BE2C (cell line): ENCODE data around the gene ISG20L2.

Experiments
- DNase-seq: peaks from one replicate; pipeline ENCODE4 v3.0.0-alpha.2; 2020
- H3K27me3 ChIP-seq: fragments of 250-450 bp; sonication (Bioruptor Pico); 2 replicates; pipeline ENCODE4 v1.5.1; 2020; ENCODE audit warnings: mild to moderate bottlenecking
- H3K36me3 ChIP-seq: fragments of 250-450 bp; sonication (Bioruptor Pico); 2 replicates; pipeline ENCODE4 v1.5.1; 2020; ENCODE audit warnings: mild to moderate bottlenecking
- H3K4me1 ChIP-seq: fragments of 250-450 bp; sonication (Bioruptor Pico); 2 replicates; pipeline ENCODE4 v1.5.1; 2020
- H3K4me3 ChIP-seq: 2 replicates; pipeline ENCODE4 v1.5.1; 2011; ENCODE audit warnings: low read depth, low read length
- H3K9me3 ChIP-seq: fragments of 250-450 bp; sonication (Bioruptor Pico); 2 replicates; pipeline ENCODE4 v1.5.1; 2020
- TF ChIP-seq, protein P1 (sequence below): IDR thresholded peaks from 2 replicates; pipeline ENCODE4 v1.5.1; 2012; ENCODE audit warnings: mild to moderate bottlenecking, low read depth, low read length

Gene ISG20L2

DNA sequence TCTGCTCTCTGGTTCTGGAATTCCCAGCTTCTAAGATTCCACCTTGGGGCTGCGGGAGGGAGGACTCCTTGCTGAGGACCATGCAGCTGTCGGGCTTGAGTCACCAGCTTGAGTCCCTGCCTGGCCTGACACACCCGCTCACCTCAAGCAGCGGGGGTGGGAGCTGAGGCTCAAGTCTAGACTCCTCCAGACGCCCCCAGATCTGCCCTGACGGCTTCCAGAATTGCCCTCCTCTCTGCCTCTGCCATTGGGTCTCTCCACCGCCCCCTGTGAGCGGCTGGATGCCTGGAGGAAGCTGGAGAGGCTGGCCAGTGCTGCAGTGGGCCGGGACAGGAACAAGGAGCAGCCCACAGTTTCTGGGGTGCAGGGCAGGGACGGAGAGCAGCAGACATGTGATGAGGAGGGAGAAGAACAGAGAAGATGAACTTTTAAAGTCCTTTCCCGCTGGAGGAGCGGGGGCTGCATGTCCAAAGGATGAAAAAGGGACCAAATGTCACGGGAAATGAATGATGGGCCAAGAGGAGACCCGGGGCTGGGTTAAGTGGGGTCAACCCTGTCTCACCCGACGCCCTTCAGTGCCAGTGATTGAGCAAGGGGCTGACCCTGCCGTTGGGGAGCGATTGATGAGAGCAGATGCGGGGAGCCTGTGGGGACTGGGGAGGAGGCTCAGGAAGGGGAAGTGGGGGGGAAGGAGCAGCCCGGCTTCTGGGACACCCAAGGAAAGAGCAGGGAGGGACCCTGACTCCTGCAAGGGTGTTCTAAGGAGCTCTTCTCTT is 36.7 kb downstream of the ISG20L2 start:
- H3K27me3 ChIP-seq, result no peaks in the 10 kb centered on the region
- H3K9me3 ChIP-seq, result no peaks in the 10 kb centered on the region
- peak; percentile 49 for DNase-seq
- H3K4me3 ChIP-seq, result no peak overlapping the region
- no peaks in the 10 kb centered on the region for H3K36me3 ChIP-seq
- H3K4me1 ChIP-seq, result peaks cover 39% of the 10 kb centered on the region
- TF ChIP-seq, protein P1, sequence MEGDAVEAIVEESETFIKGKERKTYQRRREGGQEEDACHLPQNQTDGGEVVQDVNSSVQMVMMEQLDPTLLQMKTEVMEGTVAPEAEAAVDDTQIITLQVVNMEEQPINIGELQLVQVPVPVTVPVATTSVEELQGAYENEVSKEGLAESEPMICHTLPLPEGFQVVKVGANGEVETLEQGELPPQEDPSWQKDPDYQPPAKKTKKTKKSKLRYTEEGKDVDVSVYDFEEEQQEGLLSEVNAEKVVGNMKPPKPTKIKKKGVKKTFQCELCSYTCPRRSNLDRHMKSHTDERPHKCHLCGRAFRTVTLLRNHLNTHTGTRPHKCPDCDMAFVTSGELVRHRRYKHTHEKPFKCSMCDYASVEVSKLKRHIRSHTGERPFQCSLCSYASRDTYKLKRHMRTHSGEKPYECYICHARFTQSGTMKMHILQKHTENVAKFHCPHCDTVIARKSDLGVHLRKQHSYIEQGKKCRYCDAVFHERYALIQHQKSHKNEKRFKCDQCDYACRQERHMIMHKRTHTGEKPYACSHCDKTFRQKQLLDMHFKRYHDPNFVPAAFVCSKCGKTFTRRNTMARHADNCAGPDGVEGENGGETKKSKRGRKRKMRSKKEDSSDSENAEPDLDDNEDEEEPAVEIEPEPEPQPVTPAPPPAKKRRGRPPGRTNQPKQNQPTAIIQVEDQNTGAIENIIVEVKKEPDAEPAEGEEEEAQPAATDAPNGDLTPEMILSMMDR, result peak; percentile 19; the same call in 1 of the 2 replicates

DNA sequence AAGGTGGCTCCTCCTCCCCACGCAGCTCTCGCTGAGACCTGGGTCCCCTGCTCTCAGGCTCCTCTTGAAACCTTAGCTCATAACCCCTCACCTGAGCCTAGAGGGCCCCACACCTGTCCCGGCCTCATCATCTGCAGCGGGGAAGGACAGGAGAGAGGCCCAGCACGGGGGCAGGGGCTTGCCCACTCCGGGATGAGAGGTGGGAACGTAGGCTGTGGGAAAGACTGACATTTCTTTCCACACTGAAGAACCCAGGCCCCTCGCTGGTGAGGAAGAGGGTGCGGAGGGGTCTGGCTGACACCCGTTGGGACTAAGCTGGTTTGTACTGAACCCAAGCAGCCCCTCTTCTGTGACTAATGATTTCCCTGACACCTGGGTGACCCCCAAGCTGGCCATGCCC is 37.4 kb downstream of the ISG20L2 start:
- DNase-seq, result no peak
- Histone ChIP-seq H3K4me3 (no peak overlapping the region), H3K4me1 (peaks cover 36% of the 10 kb centered on the region), H3K27me3 (no peaks in the 10 kb centered on the region), H3K36me3 (no peaks in the 10 kb centered on the region), H3K9me3 (no peaks in the 10 kb centered on the region)
- TF ChIP-seq, protein P1, result no peak

DNA sequence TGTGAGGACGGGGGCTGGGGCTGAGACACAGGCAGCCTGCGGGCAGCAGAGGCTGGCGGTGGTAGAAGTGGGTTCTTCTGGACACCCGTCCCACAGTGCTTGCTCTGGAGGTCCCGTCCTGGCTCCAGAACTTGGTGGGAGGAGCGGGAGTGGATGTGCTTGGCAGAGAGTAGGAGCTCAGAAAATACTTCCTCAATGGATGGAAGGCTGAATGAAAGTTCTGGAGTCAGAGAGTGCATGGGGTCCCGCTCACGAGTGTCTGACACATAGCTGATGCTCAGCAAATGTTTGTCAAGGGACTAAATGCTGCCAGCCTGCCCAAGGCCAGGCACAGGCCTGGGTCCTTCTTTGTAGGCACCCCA is 37.9 kb downstream of the ISG20L2 start:
- peaks cover 36% of the 10 kb centered on the region for H3K4me1 ChIP-seq
- TF ChIP-seq, protein P1, result no peak
- no peaks in the 10 kb centered on the region for H3K9me3 ChIP-seq
- DNase-seq, result no peak
- no peak overlapping the region for H3K4me3 ChIP-seq
- no peaks in the 10 kb centered on the region for H3K36me3 ChIP-seq
- H3K27me3 ChIP-seq, result no peaks in the 10 kb centered on the region

DNA sequence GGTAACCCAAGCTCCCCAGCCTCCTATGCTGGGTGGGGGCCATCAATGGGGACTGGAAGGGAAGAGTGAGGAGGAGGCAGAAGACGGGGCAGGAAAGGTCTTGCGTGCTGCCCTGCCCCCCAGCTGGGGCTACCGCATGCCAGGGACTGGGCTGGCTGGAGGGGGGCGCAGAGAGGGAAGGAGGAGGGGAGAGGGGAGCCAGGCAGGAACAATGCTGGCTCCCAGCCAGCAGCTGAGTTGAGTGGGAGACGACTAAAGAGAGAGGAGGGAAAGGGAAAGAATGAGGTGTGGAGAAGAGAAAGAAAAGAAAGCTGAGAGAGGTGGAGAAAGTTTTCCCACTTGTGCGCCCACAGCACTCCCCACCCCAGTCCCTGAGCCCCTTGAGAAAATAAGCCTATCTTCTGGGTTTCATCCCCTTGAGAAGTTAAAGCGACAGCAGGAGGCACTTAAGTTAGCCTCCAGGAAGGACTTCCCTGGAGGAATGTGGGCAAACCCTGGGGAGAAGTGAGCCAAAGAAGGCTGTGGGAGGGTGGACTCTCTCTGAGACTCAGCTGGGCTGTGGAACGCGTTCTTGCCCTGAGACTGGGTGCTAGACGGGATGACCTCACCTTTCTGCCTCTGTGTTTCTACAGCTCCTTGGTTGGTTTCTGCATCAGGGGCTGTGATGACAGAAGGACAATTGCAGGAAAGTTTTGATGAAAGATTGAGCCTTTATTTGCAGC is 38.5 kb downstream of the ISG20L2 start:
- H3K4me1 ChIP-seq, result peaks cover 36% of the 10 kb centered on the region
- TF ChIP-seq, protein P1, result no peak

DNA sequence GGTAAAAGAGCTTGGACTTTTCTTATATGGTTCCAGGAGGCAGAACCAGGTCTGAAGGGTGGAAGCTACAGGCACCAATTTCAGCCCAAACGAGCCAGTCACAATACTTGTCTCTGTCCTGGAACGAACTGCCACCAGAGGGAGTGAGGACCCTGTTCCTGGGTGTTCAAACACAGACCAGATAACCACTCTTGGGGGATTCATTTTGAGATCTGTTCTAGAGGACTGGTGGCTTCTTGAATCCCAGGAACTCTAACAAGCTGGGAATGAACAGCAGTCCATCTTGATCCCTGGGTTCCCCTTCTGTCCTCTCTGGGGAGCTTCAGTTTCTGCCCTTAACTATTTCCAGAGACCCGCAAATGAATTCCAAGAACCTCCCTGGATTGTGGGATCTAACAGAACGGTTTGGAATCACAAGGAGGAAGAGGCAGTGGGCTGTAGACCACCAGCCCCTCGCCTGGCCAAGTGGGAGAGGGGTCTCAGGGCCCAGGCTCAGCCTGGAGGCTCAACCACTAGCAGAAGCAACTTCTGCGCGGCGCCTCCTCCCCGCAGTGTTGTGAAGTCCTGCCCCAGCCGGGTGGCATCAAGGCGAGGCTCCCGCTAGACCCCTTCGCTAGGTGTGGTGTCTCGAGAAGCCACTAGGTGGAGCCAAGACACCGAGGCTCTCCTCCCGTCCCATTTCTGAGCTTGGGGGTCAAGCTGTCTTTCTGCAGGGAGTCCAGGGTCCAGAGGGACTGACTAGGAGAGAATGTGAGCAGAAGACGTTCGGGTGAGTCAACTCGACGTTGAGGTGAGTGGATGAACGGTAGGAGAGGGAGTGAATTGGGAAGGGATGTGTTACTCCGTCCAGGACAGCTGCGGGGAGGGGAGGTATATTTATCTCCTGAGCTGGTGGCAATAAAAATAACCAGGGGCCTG is 39.3 kb downstream of the ISG20L2 start:
- peak; percentile 89 for DNase-seq
- peaks cover 33% of the 10 kb centered on the region for H3K4me1 ChIP-seq
- peak overlapping the region; percentile 61 for H3K4me3 ChIP-seq
- TF ChIP-seq, protein P1, result peak; percentile 95
- no peaks in the 10 kb centered on the region for H3K9me3 ChIP-seq
- H3K36me3 ChIP-seq, result no peaks in the 10 kb centered on the region
- no peaks in the 10 kb centered on the region for H3K27me3 ChIP-seq

More for the DNA sequence above, 38.5 kb downstream of the ISG20L2 start:
- Histone ChIP-seq H3K9me3 (no peaks in the 10 kb centered on the region), H3K4me3 (peak overlapping the region; percentile 61), H3K36me3 (no peaks in the 10 kb centered on the region), H3K27me3 (no peaks in the 10 kb centered on the region)
- peak; percentile 61 for DNase-seq
